ENCODE results near the gene RIC1.

Gene RIC1

GRCh38 chr9:5783982-5784381 lies 155.1 kb downstream of the RIC1 start:
- no peak for TF ChIP-seq CTCF (IDR thresholded peaks at IDR 0.05; ENCODE audit: borderline replicate concordance, control extremely low read depth, extremely low read depth, insufficient read depth, missing control alignments)
- in situ Hi-C loops (cut with MboI; ENCODE audit: low sequenced_read_pairs, unreplicated experiment): no loop called here

GRCh38 chr9:5784526-5785315 lies 155.8 kb downstream of the RIC1 start:
- in situ Hi-C loops (cut with MboI; ENCODE audit: low sequenced_read_pairs, unreplicated experiment): no loop called here
- DNase-seq (ENCODE audit: low spot score): no peak
- no peak for TF ChIP-seq CTCF (IDR thresholded peaks at IDR 0.05; ENCODE audit: borderline replicate concordance, control extremely low read depth, extremely low read depth, insufficient read depth, missing control alignments)

More at GRCh38 chr9:5783982-5784381, 155.1 kb downstream of the RIC1 start:
- DNase-seq (ENCODE audit: low spot score): no peak

GRCh38 chr9:5786370-5787127 lies 157.6 kb downstream of the RIC1 start:
- DNase-seq (ENCODE audit: low spot score): no peak
- TF ChIP-seq CTCF (IDR thresholded peaks at IDR 0.05; ENCODE audit: borderline replicate concordance, control extremely low read depth, extremely low read depth, insufficient read depth, missing control alignments): no peak
- in situ Hi-C loops (cut with MboI; ENCODE audit: low sequenced_read_pairs, unreplicated experiment): no loop called here

GRCh38 chr9:5787220-5787619 lies 158.3 kb downstream of the RIC1 start:
- in situ Hi-C loops (cut with MboI; ENCODE audit: low sequenced_read_pairs, unreplicated experiment): no loop called here
- no peak for DNase-seq (ENCODE audit: low spot score)
- TF ChIP-seq CTCF (IDR thresholded peaks at IDR 0.05; ENCODE audit: borderline replicate concordance, control extremely low read depth, extremely low read depth, insufficient read depth, missing control alignments): no peak

- no peak for DNase-seq (ENCODE audit: low spot score)
- TF ChIP-seq CTCF (IDR thresholded peaks at IDR 0.05; ENCODE audit: borderline replicate concordance, control extremely low read depth, extremely low read depth, insufficient read depth, missing control alignments): no peak
- in situ Hi-C loops (cut with MboI; ENCODE audit: low sequenced_read_pairs, unreplicated experiment): no loop called here
These were observed 158.9 kb downstream of the RIC1 start for GRCh38 chr9:5787759-5788302.

GRCh38 chr9:5789489-5789888 lies 160.6 kb downstream of the RIC1 start:
- no peak for DNase-seq (ENCODE audit: low spot score)
- TF ChIP-seq CTCF (IDR thresholded peaks at IDR 0.05; ENCODE audit: borderline replicate concordance, control extremely low read depth, extremely low read depth, insufficient read depth, missing control alignments): no peak
- in situ Hi-C loops (cut with MboI; ENCODE audit: low sequenced_read_pairs, unreplicated experiment): no loop called here

All from GM13976 (cell line).